ENCODE measurements around the gene PICK1.
A peak's percentile ranks its signal among the peaks of the same experiment; 100 is the strongest.

Gene PICK1

GRCh38 chr22:38029901-38030300, 27.3 kb upstream of the PICK1 start:
- H3K9me3 ChIP-seq (replicated peaks in 1 of 11): no peaks in the 10 kb centered on the region
- H3K27me3 ChIP-seq: no peaks in the 10 kb centered on the region

GRCh38 chr22:38030311-38031133, 26.7 kb upstream of the PICK1 start:
- no peaks in the 10 kb centered on the region for H3K27me3 ChIP-seq
- no peaks in the 10 kb centered on the region for H3K9me3 ChIP-seq (replicated peaks in 1 of 11)
- TF ChIP-seq Cebpa-rat (IDR thresholded peaks at IDR 0.05): no peak
- no peak overlapping the region for H3K4me3 ChIP-seq
- H3K4me1 ChIP-seq: peaks cover 40 to 57% (median 53%) of the 10 kb centered on the region in 10 experiments
- peak overlapping the region in 9 of 11 experiments; percentile 26 to 75 (median 60); a peak in 18 of 22 replicates for H3K4me2 ChIP-seq
- no peak overlapping the region for H3K27ac ChIP-seq
- 0 out of 22 replicates have a peak overlapping the region, but pooled peaks of 1 of the 11 experiments have one; percentile 1 for H3K9ac ChIP-seq
- H3K36me3 ChIP-seq: no peaks in the 10 kb centered on the region
- no peaks in the 10 kb centered on the region for H4K20me1 ChIP-seq

More at GRCh38 chr22:38029901-38030300, 27.3 kb upstream of the PICK1 start:
- H3K36me3 ChIP-seq: no peaks in the 10 kb centered on the region
- TF ChIP-seq Cebpa-rat (IDR thresholded peaks at IDR 0.05): no peak
- no peak overlapping the region for H3K27ac ChIP-seq
- H3K4me3 ChIP-seq: no peak overlapping the region
- H3K4me1 ChIP-seq: peaks cover 34 to 51% (median 46%) of the 10 kb centered on the region in 10 experiments
- peak overlapping the region in 9 of 11 experiments; percentile 26 to 75 (median 60); a peak in 16 of 22 replicates for H3K4me2 ChIP-seq
- H4K20me1 ChIP-seq: no peaks in the 10 kb centered on the region
- 0 out of 22 replicates have a peak overlapping the region, but pooled peaks of 1 of the 11 experiments have one; percentile 1 for H3K9ac ChIP-seq

- Histone ChIP-seq H3K4me2 (peak overlapping the region in 8 of 11 experiments; percentile 11 to 75 (median 64); a peak in 7 of 22 replicates), H3K4me3 (no peak overlapping the region), H3K36me3 (no peaks in the 10 kb centered on the region), H3K9me3 (replicated peaks in 1 of 11) (no peaks in the 10 kb centered on the region), H3K4me1 (peaks cover 47 to 67% (median 62%) of the 10 kb centered on the region in 10 experiments), H4K20me1 (no peaks in the 10 kb centered on the region), H3K27ac (no peak overlapping the region), H3K27me3 (no peaks in the 10 kb centered on the region), H3K9ac (no peak overlapping the region)
- TF ChIP-seq Cebpa-rat (IDR thresholded peaks at IDR 0.05): no peak
These were observed 25.7 kb upstream of the PICK1 start for GRCh38 chr22:38031491-38031890.

GRCh38 chr22:38032681-38033521, 24.3 kb upstream of the PICK1 start:
- Histone ChIP-seq H3K27me3 (no peaks in the 10 kb centered on the region), H3K27ac (peak overlapping the region in 9 of 11 experiments; percentile 34 to 83 (median 64); a peak in 12 of 22 replicates), H3K9me3 (replicated peaks in 1 of 11) (no peaks in the 10 kb centered on the region), H3K4me2 (peak overlapping the region; percentile 58 to 93 (median 83)), H4K20me1 (no peaks in the 10 kb centered on the region), H3K9ac (peak overlapping the region in 5 of 11 experiments; percentile 21 to 61 (median 57); a peak in 3 of 22 replicates), H3K36me3 (no peaks in the 10 kb centered on the region), H3K4me3 (no peak overlapping the region), H3K4me1 (peaks cover 47 to 72% (median 65%) of the 10 kb centered on the region in 10 experiments)
- peak in 10 of 11 experiments; percentile 9 to 89 (median 52); a peak in 10 of 22 replicates for TF ChIP-seq Cebpa-rat (IDR thresholded peaks at IDR 0.05)

GRCh38 chr22:38033522-38034277, 23.5 kb upstream of the PICK1 start:
- no peaks in the 10 kb centered on the region for H3K36me3 ChIP-seq
- peak overlapping the region in 1 of 10 experiments; percentile 32; a peak in 1 of 20 replicates for H3K4me3 ChIP-seq
- H3K4me1 ChIP-seq: peaks cover 47 to 72% (median 65%) of the 10 kb centered on the region in 10 experiments
- H3K27me3 ChIP-seq: no peaks in the 10 kb centered on the region
- no peaks in the 10 kb centered on the region for H4K20me1 ChIP-seq
- H3K27ac ChIP-seq: peak overlapping the region; percentile 12 to 83 (median 61); a peak in 19 of 22 replicates
- peak overlapping the region; percentile 58 to 93 (median 83) for H3K4me2 ChIP-seq
- no peaks in the 10 kb centered on the region for H3K9me3 ChIP-seq (replicated peaks in 1 of 11)
- no peak for TF ChIP-seq Cebpa-rat (IDR thresholded peaks at IDR 0.05)
- peak overlapping the region in 6 of 11 experiments; percentile 45 to 61 (median 56); a peak in 13 of 22 replicates for H3K9ac ChIP-seq

GRCh38 chr22:38034278-38034882, 22.8 kb upstream of the PICK1 start:
- Histone ChIP-seq H3K4me3 (peak overlapping the region in 1 of 10 experiments; percentile 32; a peak in 1 of 20 replicates), H3K36me3 (no peaks in the 10 kb centered on the region), H3K9ac (peak overlapping the region in 7 of 11 experiments; percentile 45 to 61 (median 56); a peak in 15 of 22 replicates), H4K20me1 (no peaks in the 10 kb centered on the region), H3K27me3 (no peaks in the 10 kb centered on the region), H3K9me3 (replicated peaks in 1 of 11) (no peaks in the 10 kb centered on the region), H3K4me2 (peak overlapping the region; percentile 58 to 93 (median 83)), H3K27ac (peak overlapping the region; percentile 12 to 83 (median 61); a peak in 18 of 22 replicates), H3K4me1 (peaks cover 47 to 72% (median 65%) of the 10 kb centered on the region in 10 experiments)
- TF ChIP-seq Cebpa-rat (IDR thresholded peaks at IDR 0.05): no peak

- Histone ChIP-seq H3K9ac (peak overlapping the region in 9 of 11 experiments; percentile 1 to 61 (median 41); a peak in 12 of 22 replicates), H3K27me3 (no peaks in the 10 kb centered on the region), H4K20me1 (no peaks in the 10 kb centered on the region), H3K36me3 (no peaks in the 10 kb centered on the region), H3K9me3 (replicated peaks in 1 of 11) (no peaks in the 10 kb centered on the region), H3K4me1 (peaks cover 47 to 67% (median 60%) of the 10 kb centered on the region in 10 experiments), H3K27ac (peak overlapping the region in 8 of 11 experiments; percentile 28 to 83 (median 68); a peak in 14 of 22 replicates), H3K4me3 (no peak overlapping the region), H3K4me2 (peak overlapping the region; percentile 58 to 93 (median 83))
- TF ChIP-seq Cebpa-rat (IDR thresholded peaks at IDR 0.05): no peak
These were observed 22.2 kb upstream of the PICK1 start for GRCh38 chr22:38034884-38035529.
